ENCODE results near the gene ARSA.

The ARSA gene

GRCh38 chr22:50583294-50583861 lies 44.6 kb downstream of the ARSA start:
- no peaks in the 10 kb centered on the region for H3K36me3 ChIP-seq (ENCODE audit: insufficient read depth, low read length)
- no peaks in the 10 kb centered on the region for H3K9me3 ChIP-seq (ENCODE audit: low read depth, low read length)
- no peak for TF ChIP-seq POLR2AphosphoS5 (IDR thresholded peaks at IDR 0.05; ENCODE audit: borderline replicate concordance, low read depth, low read length)
- TF ChIP-seq FOXP2 (optimal IDR thresholded peaks at IDR 0.05; ENCODE audit: control extremely low read depth, extremely low read length, insufficient read depth): no peak
- no peak for TF ChIP-seq EZH2 (IDR thresholded peaks at IDR 0.05)
- peak overlapping the region; percentile 85 for H3K9ac ChIP-seq (ENCODE audit: insufficient read length)
- H3K4me3 ChIP-seq: peak overlapping the region; percentile 99
- DNase-seq (ENCODE audit: low read depth, low spot score): no peak
- H3K27ac ChIP-seq: no peak overlapping the region

- no peaks in the 10 kb centered on the region for H3K36me3 ChIP-seq (ENCODE audit: insufficient read depth, low read length)
- no peak for TF ChIP-seq EZH2 (IDR thresholded peaks at IDR 0.05)
- peak; percentile 78 for TF ChIP-seq POLR2AphosphoS5 (IDR thresholded peaks at IDR 0.05; ENCODE audit: borderline replicate concordance, low read depth, low read length)
- peak; percentile 77 for TF ChIP-seq FOXP2 (optimal IDR thresholded peaks at IDR 0.05; ENCODE audit: control extremely low read depth, extremely low read length, insufficient read depth)
- H3K4me3 ChIP-seq: peak within 1 kb of the TSS; percentile 99
- peak within 1 kb of the TSS; percentile 98 for H3K9ac ChIP-seq (ENCODE audit: insufficient read length)
- H3K27ac ChIP-seq: peak within 1 kb of the TSS; percentile 87
- DNase-seq (ENCODE audit: low read depth, low spot score): peak; percentile 70
- H3K9me3 ChIP-seq (ENCODE audit: low read depth, low read length): no peaks in the 10 kb centered on the region
Observed at GRCh38 chr22:50582493-50583293, 45.3 kb downstream of the ARSA start, which contains the start of gene CHKB. TSS of gene CHKB (minus strand) at chr22:50582849. CDS start at chr22:50582781, 68 bp downstream.

- no peak for DNase-seq (ENCODE audit: low read depth, low spot score)
- Histone ChIP-seq H3K4me3 (peak overlapping the region; percentile 99), H3K9ac (ENCODE audit: insufficient read length) (peak overlapping the region; percentile 98), H3K9me3 (ENCODE audit: low read depth, low read length) (no peaks in the 10 kb centered on the region), H3K27ac (peak overlapping the region; percentile 87; the same call in 1 of the 2 replicates), H3K36me3 (ENCODE audit: insufficient read depth, low read length) (no peaks in the 10 kb centered on the region)
- TF ChIP-seq FOXP2 (optimal IDR thresholded peaks at IDR 0.05; ENCODE audit: control extremely low read depth, extremely low read length, insufficient read depth): no peak
- no peak for TF ChIP-seq POLR2AphosphoS5 (IDR thresholded peaks at IDR 0.05; ENCODE audit: borderline replicate concordance, low read depth, low read length)
- TF ChIP-seq EZH2 (IDR thresholded peaks at IDR 0.05): no peak
Observed at GRCh38 chr22:50581950-50582492, 45.9 kb downstream of the ARSA start.

- peak overlapping the region; percentile 98 for H3K9ac ChIP-seq (ENCODE audit: insufficient read length)
- no peaks in the 10 kb centered on the region for H3K36me3 ChIP-seq (ENCODE audit: insufficient read depth, low read length)
- peak overlapping the region; percentile 99 for H3K4me3 ChIP-seq
- H3K9me3 ChIP-seq (ENCODE audit: low read depth, low read length): no peaks in the 10 kb centered on the region
- H3K27ac ChIP-seq: no peak overlapping the region
- DNase-seq (ENCODE audit: low read depth, low spot score): no peak
- TF ChIP-seq POLR2AphosphoS5 (IDR thresholded peaks at IDR 0.05; ENCODE audit: borderline replicate concordance, low read depth, low read length): no peak
- TF ChIP-seq EZH2 (IDR thresholded peaks at IDR 0.05): no peak
- no peak for TF ChIP-seq FOXP2 (optimal IDR thresholded peaks at IDR 0.05; ENCODE audit: control extremely low read depth, extremely low read length, insufficient read depth)
Observed at GRCh38 chr22:50581031-50581949, 46.7 kb downstream of the ARSA start.

GRCh38 chr22:50579752-50580151 lies 48.2 kb downstream of the ARSA start:
- no peaks in the 10 kb centered on the region for H3K9me3 ChIP-seq (ENCODE audit: low read depth, low read length)
- DNase-seq (ENCODE audit: low read depth, low spot score): no peak
- TF ChIP-seq EZH2 (IDR thresholded peaks at IDR 0.05) (no peak), POLR2AphosphoS5 (IDR thresholded peaks at IDR 0.05; ENCODE audit: borderline replicate concordance, low read depth, low read length) (no peak), FOXP2 (optimal IDR thresholded peaks at IDR 0.05; ENCODE audit: control extremely low read depth, extremely low read length, insufficient read depth) (no peak)
- no peak overlapping the region for H3K4me3 ChIP-seq
- no peak overlapping the region for H3K9ac ChIP-seq (ENCODE audit: insufficient read length)
- no peak overlapping the region for H3K27ac ChIP-seq
- no peaks in the 10 kb centered on the region for H3K36me3 ChIP-seq (ENCODE audit: insufficient read depth, low read length)

- H3K9me3 ChIP-seq (ENCODE audit: low read depth, low read length): no peaks in the 10 kb centered on the region
- no peak overlapping the region for H3K9ac ChIP-seq (ENCODE audit: insufficient read length)
- H3K4me3 ChIP-seq: no peak overlapping the region
- H3K27ac ChIP-seq: no peak overlapping the region
- H3K36me3 ChIP-seq (ENCODE audit: insufficient read depth, low read length): no peaks in the 10 kb centered on the region
- no peak for DNase-seq (ENCODE audit: low read depth, low spot score)
- TF ChIP-seq POLR2AphosphoS5 (IDR thresholded peaks at IDR 0.05; ENCODE audit: borderline replicate concordance, low read depth, low read length) (no peak), FOXP2 (optimal IDR thresholded peaks at IDR 0.05; ENCODE audit: control extremely low read depth, extremely low read length, insufficient read depth) (no peak), EZH2 (IDR thresholded peaks at IDR 0.05) (no peak)
Observed at GRCh38 chr22:50578776-50579310, 49.1 kb downstream of the ARSA start.

GRCh38 chr22:50577987-50578775 lies 49.8 kb downstream of the ARSA start, which contains the start of gene CPT1B:
TSS of gene CPT1B (minus strand) at chr22:50578427. CDS start at chr22:50577915, 512 bp downstream.
- no peak within 1 kb of the TSS for H3K4me3 ChIP-seq
- no peak within 1 kb of the TSS for H3K9ac ChIP-seq (ENCODE audit: insufficient read length)
- no peaks in the 10 kb centered on the region for H3K9me3 ChIP-seq (ENCODE audit: low read depth, low read length)
- no peak for DNase-seq (ENCODE audit: low read depth, low spot score)
- TF ChIP-seq EZH2 (IDR thresholded peaks at IDR 0.05): no peak
- TF ChIP-seq POLR2AphosphoS5 (IDR thresholded peaks at IDR 0.05; ENCODE audit: borderline replicate concordance, low read depth, low read length): peak; percentile 53; the same call in 1 of the 2 replicates
- TF ChIP-seq FOXP2 (optimal IDR thresholded peaks at IDR 0.05; ENCODE audit: control extremely low read depth, extremely low read length, insufficient read depth): no peak
- H3K27ac ChIP-seq: no peak within 1 kb of the TSS
- no peaks in the 10 kb centered on the region for H3K36me3 ChIP-seq (ENCODE audit: insufficient read depth, low read length)

All from SK-N-MC (cell line).